K562 (cell line): ENCODE results near the gene SALL2. TPM values are rescaled to one million over a fixed set of nuclear protein-coding genes. Genes with fewer than 3 reads are reported as not detected.

ENCODE experiments used
- ARID1B ChIP-seq: fragments of 450-650 bp; IDR thresholded peaks from 2 replicates; pipeline ENCODE4 v1.6.1; 2016; ENCODE audit warnings: antibody characterized with exemption, mild to moderate bottlenecking, inconsistent platforms
- HCFC1 ChIP-seq: IDR thresholded peaks from 2 replicates; pipeline ENCODE4 v1.6.1; 2012; ENCODE audit warnings: low read depth, low read length, improper control_type of control experiment
- IRF2 ChIP-seq: sonication (generic); formaldehyde crosslinking; IDR thresholded peaks from 2 replicates; pipeline ENCODE4 v1.8.1; 2022; ENCODE audit warnings: mild to moderate bottlenecking, missing genetic modification reagents
- MAFF ChIP-seq: IDR thresholded peaks from 2 replicates; pipeline ENCODE4 v1.6.1; 2012; ENCODE audit warnings: low read length, improper control_type of control experiment
- NCOA2 ChIP-seq, 2 experiments: fragments of 450-650 bp; IDR thresholded peaks; 2 replicates each; pipeline ENCODE4 v1.6.1; 2018; ENCODE audit warnings: mild to moderate bottlenecking in 2 of 2, moderate library complexity in 1 of 2; ENCODE audit not compliant: partially characterized antibody in 2 of 2
- NUFIP1 ChIP-seq: fragments of 450-650 bp; IDR thresholded peaks from 2 replicates; pipeline ENCODE4 v1.6.1; 2018; ENCODE audit not compliant: partially characterized antibody
- POLR2AphosphoS2 ChIP-seq: IDR thresholded peaks from 2 replicates; pipeline ENCODE4 v1.6.1; 2012; ENCODE audit warnings: low read length, improper control_type of control experiment
- STAG1 ChIP-seq: sonication (generic); formaldehyde crosslinking; IDR thresholded peaks from 2 replicates; pipeline ENCODE4 v1.5.0; 2020; ENCODE audit warnings: missing genetic modification reagents, borderline replicate concordance
- ZKSCAN1 ChIP-seq: fragments of 150-350 bp; IDR thresholded peaks from 2 replicates; pipeline ENCODE4 v1.6.1; 2016; ENCODE audit warnings: low read depth, low read length
- ZNF12 ChIP-seq: sonication (generic); formaldehyde crosslinking; IDR thresholded peaks from 2 replicates; pipeline ENCODE4 v1.4.0; 2020; ENCODE audit warnings: mild to moderate bottlenecking, missing genetic modification reagents
- ZNF695 ChIP-seq: fragments of 450-650 bp; formaldehyde crosslinking; IDR thresholded peaks from 2 replicates; pipeline ENCODE4 v1.4.0; 2020; ENCODE audit warnings: mild to moderate bottlenecking, moderate library complexity
- ZNF699 ChIP-seq: fragments of 250-450 bp; sonication (Bioruptor Pico); IDR thresholded peaks from 2 replicates; pipeline ENCODE4 v1.8.0; 2021; ENCODE audit warnings: mild to moderate bottlenecking, moderate library complexity; ENCODE audit not compliant: insufficient replicate concordance
- polyA plus RNA-seq, 8 experiments: library from polyadenylated mRNA; depleted of rRNA in 4 of 8; stranded (reverse) in 5 of 8; unstranded in 3 of 8; fragments of >200 nt; fragmentation: Nextera tagmentation in 2 of 8; fragmentation: Illumina TruSeq in 1 of 8; extraction: Ambion mirVana in 2 of 8; extraction: Trizol in 1 of 8; gene quantifications; 2 replicates each; pipeline versions ENCODE4 v1.2.1 to v1.2.3, GENCODE V29; 2011 to 2014; ENCODE audit warnings: inconsistent platforms in 1 of 8, missing spikeins in 1 of 8
- total RNA-seq, 7 experiments: library from RNA; depleted of rRNA in 6 of 7; stranded (reverse); fragments of >200 nt in 6 of 7; fragmentation: Illumina TruSeq in 2 of 7; extraction: Trizol in 2 of 7; gene quantifications; 2 replicates each; pipeline versions ENCODE4 v1.2.1 to v1.2.3, GENCODE V29; 2011 to 2021; ENCODE audit warnings: low replicate concordance in 1 of 7
- TF ChIP-seq, protein P1 (sequence below): sonication (generic); formaldehyde crosslinking; IDR thresholded peaks from 2 replicates; pipeline ENCODE4 v1.8.1; 2023; ENCODE audit warnings: mild to moderate bottlenecking, missing genetic modification reagents
- TF ChIP-seq, protein P2 (sequence below): sonication (generic); formaldehyde crosslinking; IDR thresholded peaks from 2 replicates; pipeline ENCODE4 v1.8.1; 2023; ENCODE audit warnings: mild to moderate bottlenecking, missing genetic modification reagents
- TF ChIP-seq, protein P3 (sequence below), 2 experiments: fragments of 450-650 bp in 1 of 2; sonication (generic) in 1 of 2; formaldehyde crosslinking in 1 of 2; IDR thresholded peaks; 2 replicates each; pipeline versions ENCODE4 v1.7.1 to v1.9.0; 2016 to 2022; ENCODE audit warnings: inconsistent platforms in 1 of 2, mild to moderate bottlenecking in 1 of 2, missing genetic modification reagents in 1 of 2

The SALL2 gene
- total and polyA plus RNA-seq, 9 of the 15 experiments (the other 6 are each of a cell fraction or from before 2014, with no cell fraction given), result 6.6 to 30.4 (median 12.9) TPM

DNA sequence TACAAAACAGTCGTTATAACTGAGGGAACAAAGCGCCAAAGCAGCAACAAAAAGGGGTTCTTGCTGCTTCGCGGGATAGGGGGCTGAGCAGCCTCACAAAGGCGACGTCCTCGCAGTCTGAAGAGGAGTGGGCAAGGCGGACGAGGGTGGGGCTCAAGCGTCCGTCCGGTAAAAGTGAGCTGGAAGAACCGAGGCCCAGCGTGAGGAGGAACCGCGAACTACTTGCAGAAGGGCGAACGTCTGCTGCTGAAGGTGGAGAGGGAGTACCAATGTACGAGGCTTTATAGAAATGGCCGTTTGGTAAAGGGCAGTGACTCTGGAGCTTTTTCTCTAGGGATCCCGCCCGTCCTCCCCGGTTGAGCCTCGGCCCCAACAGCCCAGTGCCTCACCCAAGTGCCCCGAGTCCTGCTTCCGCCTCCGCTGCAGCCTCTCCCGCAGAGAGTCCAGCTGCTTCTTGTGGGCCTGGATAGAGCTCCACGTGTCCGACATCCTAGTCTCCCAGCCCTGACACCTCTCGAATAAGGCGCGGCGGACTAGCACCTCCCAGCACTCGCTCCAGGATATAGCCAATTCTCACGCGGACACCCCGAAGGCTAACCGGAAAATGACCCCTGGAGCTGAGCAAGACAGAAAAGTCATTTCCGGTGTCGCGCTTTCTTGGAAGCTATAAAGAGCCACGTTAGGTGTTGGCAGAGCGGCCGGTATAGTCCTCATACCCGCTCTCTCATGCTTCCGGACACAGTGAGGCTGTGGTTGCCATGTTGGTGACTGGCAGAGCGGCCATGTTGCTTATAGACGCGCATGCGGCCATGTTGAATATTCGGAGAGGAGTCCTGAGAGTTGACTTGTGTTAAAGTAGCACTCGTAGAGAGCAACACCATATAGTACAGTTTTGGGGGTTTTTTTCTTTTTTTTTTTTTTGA is 15.2 kb downstream of the SALL2 start, which contains the start of gene METTL3 (continued):
- TF ChIP-seq, protein P1, sequence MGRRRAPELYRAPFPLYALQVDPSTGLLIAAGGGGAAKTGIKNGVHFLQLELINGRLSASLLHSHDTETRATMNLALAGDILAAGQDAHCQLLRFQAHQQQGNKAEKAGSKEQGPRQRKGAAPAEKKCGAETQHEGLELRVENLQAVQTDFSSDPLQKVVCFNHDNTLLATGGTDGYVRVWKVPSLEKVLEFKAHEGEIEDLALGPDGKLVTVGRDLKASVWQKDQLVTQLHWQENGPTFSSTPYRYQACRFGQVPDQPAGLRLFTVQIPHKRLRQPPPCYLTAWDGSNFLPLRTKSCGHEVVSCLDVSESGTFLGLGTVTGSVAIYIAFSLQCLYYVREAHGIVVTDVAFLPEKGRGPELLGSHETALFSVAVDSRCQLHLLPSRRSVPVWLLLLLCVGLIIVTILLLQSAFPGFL (CRISPR knock-in tag), result no peak
- no peak for TF ChIP-seq ZNF695 (CRISPR knock-in tag)
- peak; percentile 95 for TF ChIP-seq HCFC1
- no peak for TF ChIP-seq MAFF
- TF ChIP-seq, protein P2, sequence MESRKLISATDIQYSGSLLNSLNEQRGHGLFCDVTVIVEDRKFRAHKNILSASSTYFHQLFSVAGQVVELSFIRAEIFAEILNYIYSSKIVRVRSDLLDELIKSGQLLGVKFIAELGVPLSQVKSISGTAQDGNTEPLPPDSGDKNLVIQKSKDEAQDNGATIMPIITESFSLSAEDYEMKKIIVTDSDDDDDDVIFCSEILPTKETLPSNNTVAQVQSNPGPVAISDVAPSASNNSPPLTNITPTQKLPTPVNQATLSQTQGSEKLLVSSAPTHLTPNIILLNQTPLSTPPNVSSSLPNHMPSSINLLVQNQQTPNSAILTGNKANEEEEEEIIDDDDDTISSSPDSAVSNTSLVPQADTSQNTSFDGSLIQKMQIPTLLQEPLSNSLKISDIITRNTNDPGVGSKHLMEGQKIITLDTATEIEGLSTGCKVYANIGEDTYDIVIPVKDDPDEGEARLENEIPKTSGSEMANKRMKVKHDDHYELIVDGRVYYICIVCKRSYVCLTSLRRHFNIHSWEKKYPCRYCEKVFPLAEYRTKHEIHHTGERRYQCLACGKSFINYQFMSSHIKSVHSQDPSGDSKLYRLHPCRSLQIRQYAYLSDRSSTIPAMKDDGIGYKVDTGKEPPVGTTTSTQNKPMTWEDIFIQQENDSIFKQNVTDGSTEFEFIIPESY (CRISPR knock-in tag), result no peak
- TF ChIP-seq POLR2AphosphoS2, result no peak
- TF ChIP-seq ZNF699 (CRISPR knock-in tag), result no peak
- no peak for TF ChIP-seq IRF2 (CRISPR knock-in tag)
- TF ChIP-seq NCOA2 (IDR thresholded peaks at IDR 0.05; ENCODE audit: partially characterized antibody in 2 of 2), result no peak
- no peak for TF ChIP-seq ZKSCAN1
- TF ChIP-seq, protein P3, sequence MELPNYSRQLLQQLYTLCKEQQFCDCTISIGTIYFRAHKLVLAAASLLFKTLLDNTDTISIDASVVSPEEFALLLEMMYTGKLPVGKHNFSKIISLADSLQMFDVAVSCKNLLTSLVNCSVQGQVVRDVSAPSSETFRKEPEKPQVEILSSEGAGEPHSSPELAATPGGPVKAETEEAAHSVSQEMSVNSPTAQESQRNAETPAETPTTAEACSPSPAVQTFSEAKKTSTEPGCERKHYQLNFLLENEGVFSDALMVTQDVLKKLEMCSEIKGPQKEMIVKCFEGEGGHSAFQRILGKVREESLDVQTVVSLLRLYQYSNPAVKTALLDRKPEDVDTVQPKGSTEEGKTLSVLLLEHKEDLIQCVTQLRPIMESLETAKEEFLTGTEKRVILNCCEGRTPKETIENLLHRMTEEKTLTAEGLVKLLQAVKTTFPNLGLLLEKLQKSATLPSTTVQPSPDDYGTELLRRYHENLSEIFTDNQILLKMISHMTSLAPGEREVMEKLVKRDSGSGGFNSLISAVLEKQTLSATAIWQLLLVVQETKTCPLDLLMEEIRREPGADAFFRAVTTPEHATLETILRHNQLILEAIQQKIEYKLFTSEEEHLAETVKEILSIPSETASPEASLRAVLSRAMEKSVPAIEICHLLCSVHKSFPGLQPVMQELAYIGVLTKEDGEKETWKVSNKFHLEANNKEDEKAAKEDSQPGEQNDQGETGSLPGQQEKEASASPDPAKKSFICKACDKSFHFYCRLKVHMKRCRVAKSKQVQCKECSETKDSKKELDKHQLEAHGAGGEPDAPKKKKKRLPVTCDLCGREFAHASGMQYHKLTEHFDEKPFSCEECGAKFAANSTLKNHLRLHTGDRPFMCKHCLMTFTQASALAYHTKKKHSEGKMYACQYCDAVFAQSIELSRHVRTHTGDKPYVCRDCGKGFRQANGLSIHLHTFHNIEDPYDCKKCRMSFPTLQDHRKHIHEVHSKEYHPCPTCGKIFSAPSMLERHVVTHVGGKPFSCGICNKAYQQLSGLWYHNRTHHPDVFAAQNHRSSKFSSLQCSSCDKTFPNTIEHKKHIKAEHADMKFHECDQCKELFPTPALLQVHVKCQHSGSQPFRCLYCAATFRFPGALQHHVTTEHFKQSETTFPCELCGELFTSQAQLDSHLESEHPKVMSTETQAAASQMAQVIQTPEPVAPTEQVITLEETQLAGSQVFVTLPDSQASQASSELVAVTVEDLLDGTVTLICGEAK (IDR thresholded peaks at IDR 0.05), result peak; percentile 98
- TF ChIP-seq, protein P3 (CRISPR knock-in tag; IDR thresholded peaks at IDR 0.05), result no peak
- no peak for TF ChIP-seq ARID1B
- TF ChIP-seq NUFIP1, result no peak
- TF ChIP-seq STAG1 (CRISPR knock-in tag), result no peak
- TF ChIP-seq ZNF12 (CRISPR knock-in tag), result peak; percentile 90
